Measurements from ENCODE around the gene CNTNAP2. TPM values are rescaled to one million over a fixed set of nuclear protein-coding genes. Genes with fewer than 3 reads are reported as not detected.

The CNTNAP2 gene
- total and polyA plus RNA-seq, 2 of the 8 experiments (the other 6 are each of a cell fraction or from before 2014, with no cell fraction given) = 27.9 to 71.0 TPM

DNA sequence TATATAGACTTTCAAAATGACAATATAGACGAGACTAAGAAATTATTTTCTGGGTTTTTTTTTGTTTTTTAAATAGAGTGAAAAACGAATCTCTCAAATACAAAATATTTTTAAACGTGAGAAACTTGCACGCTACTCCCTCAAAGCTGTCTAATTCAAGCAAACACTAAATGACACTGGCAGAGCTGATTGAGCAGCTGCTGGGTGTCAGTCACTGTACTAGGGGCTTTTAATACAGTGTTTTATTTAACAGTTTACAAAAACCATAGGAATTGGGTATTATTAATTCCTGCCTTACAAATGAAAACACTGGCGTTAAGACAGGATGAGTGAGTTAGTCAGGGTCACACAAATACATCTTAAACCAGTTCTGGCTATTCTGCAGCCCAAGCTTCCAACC, 1264.3 kb downstream of the CNTNAP2 start (continued):
- TF ChIP-seq, protein P1, sequence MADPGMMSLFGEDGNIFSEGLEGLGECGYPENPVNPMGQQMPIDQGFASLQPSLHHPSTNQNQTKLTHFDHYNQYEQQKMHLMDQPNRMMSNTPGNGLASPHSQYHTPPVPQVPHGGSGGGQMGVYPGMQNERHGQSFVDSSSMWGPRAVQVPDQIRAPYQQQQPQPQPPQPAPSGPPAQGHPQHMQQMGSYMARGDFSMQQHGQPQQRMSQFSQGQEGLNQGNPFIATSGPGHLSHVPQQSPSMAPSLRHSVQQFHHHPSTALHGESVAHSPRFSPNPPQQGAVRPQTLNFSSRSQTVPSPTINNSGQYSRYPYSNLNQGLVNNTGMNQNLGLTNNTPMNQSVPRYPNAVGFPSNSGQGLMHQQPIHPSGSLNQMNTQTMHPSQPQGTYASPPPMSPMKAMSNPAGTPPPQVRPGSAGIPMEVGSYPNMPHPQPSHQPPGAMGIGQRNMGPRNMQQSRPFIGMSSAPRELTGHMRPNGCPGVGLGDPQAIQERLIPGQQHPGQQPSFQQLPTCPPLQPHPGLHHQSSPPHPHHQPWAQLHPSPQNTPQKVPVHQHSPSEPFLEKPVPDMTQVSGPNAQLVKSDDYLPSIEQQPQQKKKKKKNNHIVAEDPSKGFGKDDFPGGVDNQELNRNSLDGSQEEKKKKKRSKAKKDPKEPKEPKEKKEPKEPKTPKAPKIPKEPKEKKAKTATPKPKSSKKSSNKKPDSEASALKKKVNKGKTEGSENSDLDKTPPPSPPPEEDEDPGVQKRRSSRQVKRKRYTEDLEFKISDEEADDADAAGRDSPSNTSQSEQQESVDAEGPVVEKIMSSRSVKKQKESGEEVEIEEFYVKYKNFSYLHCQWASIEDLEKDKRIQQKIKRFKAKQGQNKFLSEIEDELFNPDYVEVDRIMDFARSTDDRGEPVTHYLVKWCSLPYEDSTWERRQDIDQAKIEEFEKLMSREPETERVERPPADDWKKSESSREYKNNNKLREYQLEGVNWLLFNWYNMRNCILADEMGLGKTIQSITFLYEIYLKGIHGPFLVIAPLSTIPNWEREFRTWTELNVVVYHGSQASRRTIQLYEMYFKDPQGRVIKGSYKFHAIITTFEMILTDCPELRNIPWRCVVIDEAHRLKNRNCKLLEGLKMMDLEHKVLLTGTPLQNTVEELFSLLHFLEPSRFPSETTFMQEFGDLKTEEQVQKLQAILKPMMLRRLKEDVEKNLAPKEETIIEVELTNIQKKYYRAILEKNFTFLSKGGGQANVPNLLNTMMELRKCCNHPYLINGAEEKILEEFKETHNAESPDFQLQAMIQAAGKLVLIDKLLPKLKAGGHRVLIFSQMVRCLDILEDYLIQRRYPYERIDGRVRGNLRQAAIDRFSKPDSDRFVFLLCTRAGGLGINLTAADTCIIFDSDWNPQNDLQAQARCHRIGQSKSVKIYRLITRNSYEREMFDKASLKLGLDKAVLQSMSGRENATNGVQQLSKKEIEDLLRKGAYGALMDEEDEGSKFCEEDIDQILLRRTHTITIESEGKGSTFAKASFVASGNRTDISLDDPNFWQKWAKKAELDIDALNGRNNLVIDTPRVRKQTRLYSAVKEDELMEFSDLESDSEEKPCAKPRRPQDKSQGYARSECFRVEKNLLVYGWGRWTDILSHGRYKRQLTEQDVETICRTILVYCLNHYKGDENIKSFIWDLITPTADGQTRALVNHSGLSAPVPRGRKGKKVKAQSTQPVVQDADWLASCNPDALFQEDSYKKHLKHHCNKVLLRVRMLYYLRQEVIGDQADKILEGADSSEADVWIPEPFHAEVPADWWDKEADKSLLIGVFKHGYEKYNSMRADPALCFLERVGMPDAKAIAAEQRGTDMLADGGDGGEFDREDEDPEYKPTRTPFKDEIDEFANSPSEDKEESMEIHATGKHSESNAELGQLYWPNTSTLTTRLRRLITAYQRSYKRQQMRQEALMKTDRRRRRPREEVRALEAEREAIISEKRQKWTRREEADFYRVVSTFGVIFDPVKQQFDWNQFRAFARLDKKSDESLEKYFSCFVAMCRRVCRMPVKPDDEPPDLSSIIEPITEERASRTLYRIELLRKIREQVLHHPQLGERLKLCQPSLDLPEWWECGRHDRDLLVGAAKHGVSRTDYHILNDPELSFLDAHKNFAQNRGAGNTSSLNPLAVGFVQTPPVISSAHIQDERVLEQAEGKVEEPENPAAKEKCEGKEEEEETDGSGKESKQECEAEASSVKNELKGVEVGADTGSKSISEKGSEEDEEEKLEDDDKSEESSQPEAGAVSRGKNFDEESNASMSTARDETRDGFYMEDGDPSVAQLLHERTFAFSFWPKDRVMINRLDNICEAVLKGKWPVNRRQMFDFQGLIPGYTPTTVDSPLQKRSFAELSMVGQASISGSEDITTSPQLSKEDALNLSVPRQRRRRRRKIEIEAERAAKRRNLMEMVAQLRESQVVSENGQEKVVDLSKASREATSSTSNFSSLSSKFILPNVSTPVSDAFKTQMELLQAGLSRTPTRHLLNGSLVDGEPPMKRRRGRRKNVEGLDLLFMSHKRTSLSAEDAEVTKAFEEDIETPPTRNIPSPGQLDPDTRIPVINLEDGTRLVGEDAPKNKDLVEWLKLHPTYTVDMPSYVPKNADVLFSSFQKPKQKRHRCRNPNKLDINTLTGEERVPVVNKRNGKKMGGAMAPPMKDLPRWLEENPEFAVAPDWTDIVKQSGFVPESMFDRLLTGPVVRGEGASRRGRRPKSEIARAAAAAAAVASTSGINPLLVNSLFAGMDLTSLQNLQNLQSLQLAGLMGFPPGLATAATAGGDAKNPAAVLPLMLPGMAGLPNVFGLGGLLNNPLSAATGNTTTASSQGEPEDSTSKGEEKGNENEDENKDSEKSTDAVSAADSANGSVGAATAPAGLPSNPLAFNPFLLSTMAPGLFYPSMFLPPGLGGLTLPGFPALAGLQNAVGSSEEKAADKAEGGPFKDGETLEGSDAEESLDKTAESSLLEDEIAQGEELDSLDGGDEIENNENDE (IDR thresholded peaks at IDR 0.05; ENCODE audit: insufficient replicate concordance, low read length) = no peak
- TF ChIP-seq KDM5A (IDR thresholded peaks at IDR 0.05; ENCODE audit: low read length) = no peak
- TF ChIP-seq POU5F1 (IDR thresholded peaks at IDR 0.05; ENCODE audit: low read depth, low read length) = no peak
- TF ChIP-seq EP300 (IDR thresholded peaks at IDR 0.05; ENCODE audit: borderline replicate concordance in 1 of 2, low read depth in 2 of 2, low read length in 2 of 2) = no peak
- TF ChIP-seq RAD21 (IDR thresholded peaks at IDR 0.05 in 1 of 2, conservative IDR thresholded peaks at IDR 0.05 in 1 of 2; ENCODE audit: low read depth in 2 of 2, low read length in 2 of 2) = no peak
- TF ChIP-seq NANOG (IDR thresholded peaks at IDR 0.05; ENCODE audit: insufficient read depth, low read depth, low read length, poor library complexity, severe bottlenecking) = no peak
- TF ChIP-seq, protein P2, sequence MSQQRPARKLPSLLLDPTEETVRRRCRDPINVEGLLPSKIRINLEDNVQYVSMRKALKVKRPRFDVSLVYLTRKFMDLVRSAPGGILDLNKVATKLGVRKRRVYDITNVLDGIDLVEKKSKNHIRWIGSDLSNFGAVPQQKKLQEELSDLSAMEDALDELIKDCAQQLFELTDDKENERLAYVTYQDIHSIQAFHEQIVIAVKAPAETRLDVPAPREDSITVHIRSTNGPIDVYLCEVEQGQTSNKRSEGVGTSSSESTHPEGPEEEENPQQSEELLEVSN (IDR thresholded peaks at IDR 0.05) = no peak
- no peak for TF ChIP-seq RXRA (IDR thresholded peaks at IDR 0.05; ENCODE audit: insufficient read depth, low read depth, low read length)
- no peak for TF ChIP-seq SP1 (IDR thresholded peaks at IDR 0.05; ENCODE audit: low read depth, low read length)
- no peak for TF ChIP-seq FOSL1 (IDR thresholded peaks at IDR 0.05; ENCODE audit: insufficient read depth, low read depth, low read length)
